ENCODE data around the gene CFAP221. TPM values are rescaled to one million over a fixed set of nuclear protein-coding genes. Genes with fewer than 3 reads are reported as not detected.

CFAP221 gene
- polyA plus RNA-seq, 2 donors = 0.08 TPM; not detected in 1

- Histone ChIP-seq H3K36me3 (ENCODE audit: control insufficient read depth in 2 of 2, insufficient read depth in 2 of 2, low read length in 1 of 2) (peaks cover 0 to 7% of the 10 kb centered on the region in 2 donors), H3K9me3 (ENCODE audit: control insufficient read depth in 2 of 2, insufficient read depth in 1 of 2, low read depth in 1 of 2, low read length in 1 of 2) (no peaks in the 10 kb centered on the region), H3K27ac (ENCODE audit: low read depth in 2 of 2, low read length in 1 of 2) (no peak overlapping the region), H3K4me3 (ENCODE audit: low read depth in 1 of 2, low read length in 2 of 2) (no peak overlapping the region), H3K4me1 (ENCODE audit: control insufficient read depth in 2 of 2, insufficient read depth in 2 of 2, low read length in 1 of 2) (peaks cover 0 to 8% of the 10 kb centered on the region in 2 donors), H3K27me3 (ENCODE audit: control insufficient read depth in 1 of 2, insufficient read depth in 2 of 2, low read length in 2 of 2) (no peaks in the 10 kb centered on the region)
- 94 to 97% methylated on average over 13 of the region's 13 CpGs for WGBS, 2 donors
Measured at GRCh38 chr2:119680457-119681202, 136.4 kb downstream of the CFAP221 start.

GRCh38 chr2:119681203-119681867, 137.1 kb downstream of the CFAP221 start:
- 88 to 90% methylated on average over 25 of the region's 25 CpGs for WGBS, 2 donors
- Histone ChIP-seq H3K4me1 (ENCODE audit: control insufficient read depth in 2 of 2, insufficient read depth in 2 of 2, low read length in 1 of 2) (peaks cover 0 to 8% of the 10 kb centered on the region in 2 donors), H3K27me3 (ENCODE audit: control insufficient read depth in 1 of 2, insufficient read depth in 2 of 2, low read length in 2 of 2) (no peaks in the 10 kb centered on the region)

DNA sequence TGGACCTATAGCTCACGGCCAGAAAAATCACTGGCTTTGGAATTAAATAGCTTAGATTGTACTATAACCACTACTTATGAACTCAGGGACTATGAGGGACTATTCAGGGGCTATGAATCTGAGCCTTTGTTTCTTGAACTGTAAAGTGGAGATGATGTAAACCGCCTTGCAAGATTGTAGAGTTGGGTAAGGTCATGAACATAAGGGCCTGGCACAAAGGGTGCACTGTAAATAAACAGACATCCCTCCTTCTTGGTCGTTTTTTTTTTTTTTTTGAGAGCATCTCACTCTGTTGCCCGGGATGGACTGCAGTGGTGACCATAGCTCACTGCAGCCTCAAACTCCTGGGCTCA, 137.6 kb downstream of the CFAP221 start:
- Histone ChIP-seq H3K4me3 (ENCODE audit: low read depth in 1 of 2, low read length in 2 of 2) (no peak overlapping the region), H3K9me3 (ENCODE audit: control insufficient read depth in 2 of 2, insufficient read depth in 1 of 2, low read depth in 1 of 2, low read length in 1 of 2) (no peaks in the 10 kb centered on the region), H3K27me3 (ENCODE audit: control insufficient read depth in 1 of 2, insufficient read depth in 2 of 2, low read length in 2 of 2) (no peaks in the 10 kb centered on the region), H3K27ac (ENCODE audit: low read depth in 2 of 2, low read length in 1 of 2) (no peak overlapping the region), H3K4me1 (ENCODE audit: control insufficient read depth in 2 of 2, insufficient read depth in 2 of 2, low read length in 1 of 2) (peaks cover 0 to 8% of the 10 kb centered on the region in 2 donors), H3K36me3 (ENCODE audit: control insufficient read depth in 2 of 2, insufficient read depth in 2 of 2, low read length in 1 of 2) (peaks cover 0 to 7% of the 10 kb centered on the region in 2 donors)
- WGBS, 2 donors = 55 to 65% methylated on average over 4 of the region's 4 CpGs

More at GRCh38 chr2:119681203-119681867, 137.1 kb downstream of the CFAP221 start:
- no peaks in the 10 kb centered on the region for H3K9me3 ChIP-seq (ENCODE audit: control insufficient read depth in 2 of 2, insufficient read depth in 1 of 2, low read depth in 1 of 2, low read length in 1 of 2)
- no peak overlapping the region for H3K27ac ChIP-seq (ENCODE audit: low read depth in 2 of 2, low read length in 1 of 2)
- no peak overlapping the region for H3K4me3 ChIP-seq (ENCODE audit: low read depth in 1 of 2, low read length in 2 of 2)
- peaks cover 0 to 7% of the 10 kb centered on the region in 2 donors for H3K36me3 ChIP-seq (ENCODE audit: control insufficient read depth in 2 of 2, insufficient read depth in 2 of 2, low read length in 1 of 2)

DNA sequence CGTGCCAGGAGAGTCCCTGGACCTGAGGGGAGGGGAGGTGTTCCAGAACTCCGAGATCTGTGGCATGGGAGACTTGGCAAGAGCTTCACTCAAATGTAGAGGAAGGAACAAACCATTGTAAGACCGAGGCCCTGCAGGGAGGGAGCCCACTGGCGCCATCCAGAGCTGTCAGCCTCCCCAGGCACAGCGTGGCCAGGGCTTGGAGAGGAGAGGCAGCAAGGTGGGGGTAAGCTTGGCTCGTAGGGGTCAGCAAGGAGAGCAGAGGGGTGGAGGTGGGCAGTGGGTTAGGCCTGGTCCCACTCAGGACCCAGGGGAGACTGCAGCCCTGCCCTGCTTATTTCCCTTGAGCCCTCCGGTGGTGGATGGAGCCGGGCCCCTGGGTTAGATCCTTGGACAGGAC, 138.3 kb downstream of the CFAP221 start:
- 88 to 90% methylated on average over 8 of the region's 8 CpGs for WGBS, 2 donors
- Histone ChIP-seq H3K4me1 (ENCODE audit: control insufficient read depth in 2 of 2, insufficient read depth in 2 of 2, low read length in 1 of 2) (peaks cover 0 to 8% of the 10 kb centered on the region in 2 donors), H3K27me3 (ENCODE audit: control insufficient read depth in 1 of 2, insufficient read depth in 2 of 2, low read length in 2 of 2) (no peaks in the 10 kb centered on the region), H3K4me3 (ENCODE audit: low read depth in 1 of 2, low read length in 2 of 2) (no peak overlapping the region), H3K9me3 (ENCODE audit: control insufficient read depth in 2 of 2, insufficient read depth in 1 of 2, low read depth in 1 of 2, low read length in 1 of 2) (no peaks in the 10 kb centered on the region), H3K36me3 (ENCODE audit: control insufficient read depth in 2 of 2, insufficient read depth in 2 of 2, low read length in 1 of 2) (peaks cover 0 to 7% of the 10 kb centered on the region in 2 donors), H3K27ac (ENCODE audit: low read depth in 2 of 2, low read length in 1 of 2) (no peak overlapping the region)

- Histone ChIP-seq H3K9me3 (ENCODE audit: control insufficient read depth in 2 of 2, insufficient read depth in 1 of 2, low read depth in 1 of 2, low read length in 1 of 2) (no peaks in the 10 kb centered on the region), H3K4me3 (ENCODE audit: low read depth in 1 of 2, low read length in 2 of 2) (no peak overlapping the region), H3K27me3 (ENCODE audit: control insufficient read depth in 1 of 2, insufficient read depth in 2 of 2, low read length in 2 of 2) (no peaks in the 10 kb centered on the region), H3K4me1 (ENCODE audit: control insufficient read depth in 2 of 2, insufficient read depth in 2 of 2, low read length in 1 of 2) (peaks cover 0 to 7% of the 10 kb centered on the region in 2 donors), H3K27ac (ENCODE audit: low read depth in 2 of 2, low read length in 1 of 2) (no peak overlapping the region), H3K36me3 (ENCODE audit: control insufficient read depth in 2 of 2, insufficient read depth in 2 of 2, low read length in 1 of 2) (peaks cover 0 to 7% of the 10 kb centered on the region in 2 donors)
- 84 to 90% methylated on average over 7 of the region's 7 CpGs for WGBS, 2 donors
Measured at GRCh38 chr2:119683074-119683712, 138.9 kb downstream of the CFAP221 start.

DNA sequence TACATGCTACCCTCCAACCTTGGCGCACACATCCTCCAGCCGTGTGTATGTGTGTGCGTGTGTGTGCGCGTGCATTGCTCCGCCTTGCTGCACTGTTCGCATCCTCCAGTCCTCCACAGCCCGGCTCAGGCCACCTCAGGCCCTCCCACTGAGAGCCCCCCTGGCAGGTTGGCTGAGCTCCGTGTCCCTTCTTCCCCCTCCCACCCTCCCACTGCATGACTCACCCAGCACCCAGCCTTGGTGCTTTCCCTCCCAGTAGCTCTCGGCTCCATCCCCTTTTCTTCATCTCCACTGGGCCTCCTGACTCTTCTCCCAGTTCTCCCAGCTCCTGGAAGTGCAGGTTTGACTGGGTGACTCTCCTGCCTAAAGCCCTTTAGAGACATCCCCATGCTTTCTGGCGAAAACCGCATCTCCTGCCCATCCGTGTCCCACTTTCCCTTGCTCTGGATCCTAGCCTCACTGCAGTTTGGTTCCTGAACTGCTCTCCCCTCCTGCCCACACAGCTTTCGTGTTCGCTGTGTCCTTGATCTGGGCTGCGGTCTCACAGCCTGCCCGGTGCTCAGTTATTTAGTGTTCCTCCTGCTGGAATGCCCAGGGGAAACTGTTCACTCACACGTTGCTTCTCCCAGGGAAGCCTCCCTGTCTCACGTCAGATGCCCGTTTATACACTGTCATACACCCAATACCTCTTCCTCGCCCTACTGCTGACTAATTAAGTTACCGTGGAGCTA, 139.6 kb downstream of the CFAP221 start:
- Histone ChIP-seq H3K36me3 (ENCODE audit: control insufficient read depth in 2 of 2, insufficient read depth in 2 of 2, low read length in 1 of 2) (peaks cover 0 to 11% of the 10 kb centered on the region in 2 donors), H3K9me3 (ENCODE audit: control insufficient read depth in 2 of 2, insufficient read depth in 1 of 2, low read depth in 1 of 2, low read length in 1 of 2) (no peaks in the 10 kb centered on the region), H3K27ac (ENCODE audit: low read depth in 2 of 2, low read length in 1 of 2) (no peak overlapping the region), H3K4me1 (ENCODE audit: control insufficient read depth in 2 of 2, insufficient read depth in 2 of 2, low read length in 1 of 2) (peaks cover 0 to 5% of the 10 kb centered on the region in 2 donors), H3K27me3 (ENCODE audit: control insufficient read depth in 1 of 2, insufficient read depth in 2 of 2, low read length in 2 of 2) (no peaks in the 10 kb centered on the region), H3K4me3 (ENCODE audit: low read depth in 1 of 2, low read length in 2 of 2) (no peak overlapping the region)
- 63 to 64% methylated on average over 22 of the region's 22 CpGs for WGBS, 2 donors

- peaks cover 0 to 11% of the 10 kb centered on the region in 2 donors for H3K36me3 ChIP-seq (ENCODE audit: control insufficient read depth in 2 of 2, insufficient read depth in 2 of 2, low read length in 1 of 2)
- no peaks in the 10 kb centered on the region for H3K9me3 ChIP-seq (ENCODE audit: control insufficient read depth in 2 of 2, insufficient read depth in 1 of 2, low read depth in 1 of 2, low read length in 1 of 2)
- H3K4me3 ChIP-seq (ENCODE audit: low read depth in 1 of 2, low read length in 2 of 2) = no peak overlapping the region
- no peaks in the 10 kb centered on the region for H3K27me3 ChIP-seq (ENCODE audit: control insufficient read depth in 1 of 2, insufficient read depth in 2 of 2, low read length in 2 of 2)
- H3K27ac ChIP-seq (ENCODE audit: low read depth in 2 of 2, low read length in 1 of 2) = no peak overlapping the region
- peaks cover 0 to 5% of the 10 kb centered on the region in 2 donors for H3K4me1 ChIP-seq (ENCODE audit: control insufficient read depth in 2 of 2, insufficient read depth in 2 of 2, low read length in 1 of 2)
- 89 to 91% methylated on average over 3 of the region's 3 CpGs for WGBS, 2 donors
Measured at GRCh38 chr2:119684518-119684917, 140.3 kb downstream of the CFAP221 start.

- WGBS, 2 donors = 82 to 91% methylated on average over 12 of the region's 12 CpGs
- H3K9me3 ChIP-seq (ENCODE audit: control insufficient read depth in 2 of 2, insufficient read depth in 1 of 2, low read depth in 1 of 2, low read length in 1 of 2) = no peaks in the 10 kb centered on the region
- no peaks in the 10 kb centered on the region for H3K27me3 ChIP-seq (ENCODE audit: control insufficient read depth in 1 of 2, insufficient read depth in 2 of 2, low read length in 2 of 2)
- peaks cover 0 to under 1% of the 10 kb centered on the region in 2 donors for H3K4me1 ChIP-seq (ENCODE audit: control insufficient read depth in 2 of 2, insufficient read depth in 2 of 2, low read length in 1 of 2)
- H3K36me3 ChIP-seq (ENCODE audit: control insufficient read depth in 2 of 2, insufficient read depth in 2 of 2, low read length in 1 of 2) = peaks cover 0 to 4% of the 10 kb centered on the region in 2 donors
- H3K4me3 ChIP-seq (ENCODE audit: low read depth in 1 of 2, low read length in 2 of 2) = no peak overlapping the region
- no peak overlapping the region for H3K27ac ChIP-seq (ENCODE audit: low read depth in 2 of 2, low read length in 1 of 2)
Measured at GRCh38 chr2:119688616-119689015, 144.4 kb downstream of the CFAP221 start.

- Histone ChIP-seq H3K4me1 (ENCODE audit: control insufficient read depth in 2 of 2, insufficient read depth in 2 of 2, low read length in 1 of 2) (no peaks in the 10 kb centered on the region), H3K27ac (ENCODE audit: low read depth in 2 of 2, low read length in 1 of 2) (no peak overlapping the region), H3K4me3 (ENCODE audit: low read depth in 1 of 2, low read length in 2 of 2) (no peak overlapping the region), H3K36me3 (ENCODE audit: control insufficient read depth in 2 of 2, insufficient read depth in 2 of 2, low read length in 1 of 2) (peaks cover 0 to 4% of the 10 kb centered on the region in 2 donors), H3K9me3 (ENCODE audit: control insufficient read depth in 2 of 2, insufficient read depth in 1 of 2, low read depth in 1 of 2, low read length in 1 of 2) (no peaks in the 10 kb centered on the region), H3K27me3 (ENCODE audit: control insufficient read depth in 1 of 2, insufficient read depth in 2 of 2, low read length in 2 of 2) (no peaks in the 10 kb centered on the region)
- 85 to 87% methylated on average over 4 of the region's 4 CpGs for WGBS, 2 donors
Measured at GRCh38 chr2:119689218-119689617, 145.0 kb downstream of the CFAP221 start.
